H1 (cell line): ENCODE measurements around the gene FBXO30. TPM values are rescaled to one million over a fixed set of nuclear protein-coding genes. Genes with fewer than 3 reads are reported as not detected.

Experiments
- CTCF ChIA-PET: fragments of 300-600 bp; sonication (Branson Sonifier 250); formaldehyde crosslinking; loops from one replicate; lab custom pipeline; 2021; ENCODE audit not compliant: partially characterized antibody; lab: Charles Lee
- POLR2A ChIA-PET: fragments of 300-600 bp; sonication (Branson Sonifier 250); formaldehyde crosslinking; loops from one replicate; lab custom pipeline; 2021; ENCODE audit warnings: inconsistent platforms; ENCODE audit not compliant: partially characterized antibody; lab: Charles Lee
- DNase-seq, 2 experiments: peaks; one replicate each; pipeline versions ENCODE4 v3.0.0 to v3.0.0-alpha.2; 2010 to 2022; ENCODE audit warnings: low spot score in 2 of 2, low read depth in 1 of 2, mixed read lengths in 1 of 2
- FAIRE-seq: peaks from 2 replicates; lab custom pipeline; 2011; peaks lifted over from hg19 to GRCh38; lab: Jason Lieb, UNC
- H2AFZ ChIP-seq: 2 replicates; pipeline ENCODE4 v1.8.1; 2012; ENCODE audit warnings: low read length, inconsistent platforms
- H2AK5ac ChIP-seq: 2 replicates; pipeline ENCODE4 v1.6.1; 2013; ENCODE audit warnings: low read depth, low read length
- H2BK120ac ChIP-seq: replicated peaks from 2 replicates; pipeline ENCODE3; 2013; ENCODE audit warnings: low read depth, low read length, inconsistent platforms
- H2BK12ac ChIP-seq: 2 replicates; pipeline ENCODE4 v1.6.1; 2013; ENCODE audit warnings: low read depth, low read length
- H2BK15ac ChIP-seq: 2 replicates; pipeline ENCODE4 v1.6.1; 2013; ENCODE audit warnings: low read length
- H2BK20ac ChIP-seq: 2 replicates; pipeline ENCODE4 v1.6.1; 2013; ENCODE audit warnings: low read length
- H2BK5ac ChIP-seq: 2 replicates; pipeline ENCODE4 v1.6.1; 2013; ENCODE audit warnings: low read depth, low read length
- H3K14ac ChIP-seq: 2 replicates; pipeline ENCODE4 v1.6.1; 2013; ENCODE audit warnings: inconsistent platforms; ENCODE audit not compliant: insufficient read length
- H3K18ac ChIP-seq: 2 replicates; pipeline ENCODE4 v1.6.1; 2013; ENCODE audit warnings: low read length; ENCODE audit errors: extremely low read depth
- H3K23ac ChIP-seq: 2 replicates; pipeline ENCODE4 v1.6.1; 2013; ENCODE audit warnings: inconsistent platforms; ENCODE audit not compliant: insufficient read length
- H3K23me2 ChIP-seq: 2 replicates; pipeline ENCODE4 v1.6.1; 2013; ENCODE audit warnings: low read depth, low read length
- H3K27ac ChIP-seq: 2 replicates; pipeline ENCODE4 v1.6.1; 2011; ENCODE audit warnings: low read depth, low read length, inconsistent platforms
- H3K27me3 ChIP-seq, 4 experiments: replicated peaks in 1 of 4; 1 replicate in 1 of 4; 2 replicates in 3 of 4; pipeline versions ENCODE4 v1.6.1 to v1.8.1; 2011 to 2013; ENCODE audit warnings: low read length in 3 of 4, mild to moderate bottlenecking in 3 of 4, inconsistent platforms in 2 of 4, mixed read lengths in 2 of 4, moderate library complexity in 1 of 4; ENCODE audit not compliant: control insufficient read depth in 3 of 4, insufficient read depth in 3 of 4; ENCODE audit errors: extremely low read depth in 1 of 4
- H3K36me3 ChIP-seq, 4 experiments: 2 replicates each; pipeline versions ENCODE4 v1.6.1 to v1.8.1; 2011 to 2013; ENCODE audit warnings: mild to moderate bottlenecking in 4 of 4, low read length in 3 of 4, moderate library complexity in 2 of 4, control low read depth in 1 of 4, inconsistent platforms in 1 of 4; ENCODE audit not compliant: insufficient read depth in 4 of 4, control insufficient read depth in 2 of 4
- H3K4ac ChIP-seq: replicated peaks from 2 replicates; pipeline ENCODE3; 2013; ENCODE audit warnings: low read length, low read depth, mixed read lengths, inconsistent platforms; ENCODE audit not compliant: insufficient read length
- H3K4me1 ChIP-seq, 4 experiments: replicated peaks in 1 of 4; 1 replicate in 1 of 4; 2 replicates in 3 of 4; pipeline versions ENCODE4 v1.6.1 to v1.8.1; 2011 to 2013; ENCODE audit warnings: low read length in 3 of 4, inconsistent platforms in 2 of 4, mixed read lengths in 1 of 4; ENCODE audit not compliant: insufficient read depth in 4 of 4, control insufficient read depth in 3 of 4
- H3K4me2 ChIP-seq, 2 experiments: 2 replicates each; pipeline versions ENCODE4 v1.6.1 to v1.8.1; 2011 to 2013; ENCODE audit warnings: low read depth in 2 of 2, low read length in 2 of 2, control low read depth in 1 of 2, inconsistent platforms in 1 of 2, mild to moderate bottlenecking in 1 of 2; ENCODE audit not compliant: insufficient read depth in 1 of 2
- H3K4me3 ChIP-seq, 4 experiments: fragments of 200-600, 300-600 bp in 1 of 4; sonication (generic), shearing (Covaris generic), sonication (Bioruptor Twin) in 1 of 4; 2 replicates each; pipeline versions ENCODE4 v1.5.1 to v1.8.1; 2011 to 2016; ENCODE audit warnings: low read length in 4 of 4, low read depth in 3 of 4, control low read depth in 2 of 4, inconsistent platforms in 2 of 4, mild to moderate bottlenecking in 2 of 4, mixed read lengths in 1 of 4, moderate library complexity in 1 of 4; ENCODE audit not compliant: insufficient read depth in 2 of 4; ENCODE audit errors: extremely low read depth in 1 of 4
- H3K56ac ChIP-seq: replicated peaks from 2 replicates; pipeline ENCODE3; 2013; ENCODE audit warnings: low read depth, mild to moderate bottlenecking, mixed read lengths, low read length, inconsistent platforms; ENCODE audit not compliant: insufficient read length
- H3K79me1 ChIP-seq: 2 replicates; pipeline ENCODE4 v1.6.1; 2013; ENCODE audit warnings: low read depth, low read length, control low read depth
- H3K79me2 ChIP-seq, 2 experiments: 2 replicates each; pipeline versions ENCODE4 v1.6.1 to v1.8.1; 2012 to 2013; ENCODE audit warnings: low read length in 2 of 2, mild to moderate bottlenecking in 2 of 2, inconsistent platforms in 1 of 2; ENCODE audit not compliant: insufficient read depth in 2 of 2, control insufficient read depth in 1 of 2
- H3K9ac ChIP-seq, 4 experiments: replicated peaks in 1 of 4; 1 replicate in 1 of 4; 2 replicates in 3 of 4; pipeline versions ENCODE4 v1.6.1 to v1.8.1; 2011 to 2013; ENCODE audit warnings: low read depth in 3 of 4, low read length in 3 of 4, control low read depth in 2 of 4, mild to moderate bottlenecking in 2 of 4, moderate library complexity in 2 of 4, inconsistent platforms in 1 of 4; ENCODE audit errors: extremely low read depth in 1 of 4
- H3K9me3 ChIP-seq, 2 experiments: 2 replicates each; pipeline versions ENCODE4 v1.6.1 to v1.8.1; 2012 to 2013; ENCODE audit warnings: mild to moderate bottlenecking in 2 of 2, moderate library complexity in 2 of 2, control low read depth in 1 of 2, inconsistent platforms in 1 of 2, low read depth in 1 of 2, low read length in 1 of 2, mixed read lengths in 1 of 2; ENCODE audit not compliant: insufficient read depth in 2 of 2
- H4K20me1 ChIP-seq, 2 experiments: replicated peaks in 1 of 2; 2 replicates each; pipeline versions ENCODE3 to v1.8.1; 2011 to 2013; ENCODE audit warnings: inconsistent platforms in 2 of 2, low read length in 2 of 2, mild to moderate bottlenecking in 1 of 2; ENCODE audit not compliant: insufficient read depth in 2 of 2, control insufficient read depth in 1 of 2
- H4K5ac ChIP-seq: 2 replicates; pipeline ENCODE4 v1.6.1; 2013; ENCODE audit warnings: low read length, low read depth, mixed read lengths, inconsistent platforms; ENCODE audit not compliant: insufficient read length
- H4K8ac ChIP-seq: 2 replicates; pipeline ENCODE4 v1.8.0; 2013; ENCODE audit warnings: mild to moderate bottlenecking, moderate library complexity, low read length, inconsistent platforms; ENCODE audit not compliant: insufficient read depth; ENCODE audit errors: extremely low read depth
- H4K91ac ChIP-seq: replicated peaks from 2 replicates; pipeline ENCODE3; 2013; ENCODE audit warnings: low read length, mixed read lengths, inconsistent platforms; ENCODE audit not compliant: insufficient read length
- CTBP2 ChIP-seq: IDR thresholded peaks from 2 replicates; pipeline ENCODE4 v1.7.0; 2011; ENCODE audit warnings: borderline replicate concordance, mild to moderate bottlenecking, moderate library complexity, mixed read lengths, low read length; ENCODE audit not compliant: insufficient read depth, insufficient read length
- EGR1 ChIP-seq: IDR thresholded peaks from 2 replicates; pipeline ENCODE4 v1.6.1; 2011; ENCODE audit warnings: low read depth, low read length, borderline replicate concordance
- GTF2F1 ChIP-seq: IDR thresholded peaks from 2 replicates; pipeline ENCODE4 v1.6.1; 2012; ENCODE audit warnings: low read depth, low read length, improper control_type of control experiment, borderline replicate concordance
- HDAC6 ChIP-seq: IDR thresholded peaks from one replicate; pipeline ENCODE4 v1.7.1; 2012; ENCODE audit warnings: low read depth, mild to moderate bottlenecking, inconsistent platforms, low read length, moderate library complexity
- JUND ChIP-seq: IDR thresholded peaks from 2 replicates; pipeline ENCODE4 v1.6.1; 2011; ENCODE audit warnings: mild to moderate bottlenecking, improper control_type of control experiment, low read length
- KDM5A ChIP-seq: fragments of 200-600 bp; IDR thresholded peaks from 2 replicates; pipeline ENCODE4 v1.7.1; 2012; ENCODE audit warnings: mild to moderate bottlenecking, low read length, inconsistent platforms, mixed read lengths
- NRF1 ChIP-seq: IDR thresholded peaks from 2 replicates; pipeline ENCODE4 v1.6.1; 2011; ENCODE audit warnings: mild to moderate bottlenecking, low read depth, low read length, improper control_type of control experiment
- RBBP5 ChIP-seq: IDR thresholded peaks from 2 replicates; pipeline ENCODE4 v1.7.1; 2012; ENCODE audit warnings: low read depth, mild to moderate bottlenecking, inconsistent platforms, low read length, moderate library complexity, borderline replicate concordance
- SIX5 ChIP-seq: IDR thresholded peaks from 2 replicates; pipeline ENCODE4 v1.6.1; 2011; ENCODE audit warnings: mild to moderate bottlenecking, low read depth, low read length
- TEAD4 ChIP-seq: IDR thresholded peaks from 2 replicates; pipeline ENCODE4 v1.6.1; 2012; ENCODE audit warnings: low read depth, low read length, inconsistent platforms, mixed read lengths
- USF2 ChIP-seq: IDR thresholded peaks from 2 replicates; pipeline ENCODE4 v1.6.1; 2011; ENCODE audit warnings: low read length, improper control_type of control experiment
- WGBS, 2 experiments: shearing (Covaris generic) in 1 of 2; methylation state at CpG; one replicate each; pipeline versions ENCODE4 v1.1.6 to v1.1.7; 2013 to 2015; ENCODE audit warnings: low lambda C conversion rate in 2 of 2, mixed read lengths in 2 of 2, inconsistent platforms in 1 of 2, low coverage in 1 of 2, missing lambda C conversion rate in 1 of 2; ENCODE audit not compliant: insufficient replicate concordance in 2 of 2, insufficient coverage in 1 of 2, insufficient read length in 1 of 2; ENCODE audit errors: extremely low coverage in 1 of 2, missing lambda C conversion rate in 1 of 2; 5-methylcytosine and 5-hydroxymethylcytosine counted together
- polyA plus RNA-seq, 7 experiments: library from polyadenylated mRNA; depleted of rRNA in 3 of 7; stranded (reverse) in 5 of 7; unstranded in 2 of 7; fragments of >200 nt in 5 of 7; fragments of 200-250 nt in 2 of 7; gene quantifications; 1 replicate in 5 of 7; 2 replicates in 1 of 7; 4 replicates in 1 of 7; pipeline versions ENCODE4 v1.2.1 to v1.2.3, GENCODE V29; 2011 to 2013; ENCODE audit warnings: missing spikeins in 2 of 7, mixed read lengths in 2 of 7
- total RNA-seq: library from RNA; stranded (reverse); fragmentation: NEBNext Ultra II Directional; extraction: Animal tissue kit (Norgen Biotek cat#: 25700); gene quantifications from 2 replicates; pipeline ENCODE4 v1.2.1, GENCODE V29; 2021

FBXO30 gene
- total and polyA plus RNA-seq, 2 of the 8 experiments (the other 6 are each of a cell fraction or from before 2014, with no cell fraction given): 3.9 to 18.3 TPM

- Histone ChIP-seq H3K4me1 (peaks cover 0 to 4% (median 1%) of the 10 kb centered on the region in 4 experiments; a peak in 2 of 7 replicates), H3K9ac (no peak overlapping the region), H3K4me2 (no peak overlapping the region), H3K14ac (no peak overlapping the region), H3K18ac (no peak overlapping the region), H4K91ac (no peak overlapping the region), H3K23me2 (no peaks in the 10 kb centered on the region), H2AK5ac (no peak overlapping the region), H2AFZ (no peak overlapping the region), H3K4me3 (no peak overlapping the region), H3K27ac (no peak overlapping the region), H4K20me1 (no peaks in the 10 kb centered on the region), H2BK12ac (no peak overlapping the region), H3K9me3 (no peaks in the 10 kb centered on the region), H2BK5ac (no peak overlapping the region), H3K36me3 (no peaks in the 10 kb centered on the region), H3K27me3 (no peaks in the 10 kb centered on the region), H4K5ac (no peak overlapping the region), H4K8ac (no peak overlapping the region), H3K23ac (no peak overlapping the region), H3K4ac (no peak overlapping the region), H3K56ac (no peak overlapping the region), H3K79me2 (no peaks in the 10 kb centered on the region), H2BK15ac (no peak overlapping the region), H3K79me1 (no peaks in the 10 kb centered on the region), H2BK120ac (no peak overlapping the region), H2BK20ac (no peak overlapping the region)
- TF ChIP-seq RBBP5 (no peak), CTBP2 (no peak), KDM5A (no peak), TEAD4 (no peak), NRF1 (no peak), HDAC6 (no peak), JUND (no peak), USF2 (no peak), EGR1 (no peak), GTF2F1 (no peak), SIX5 (no peak)
- ChIA-PET POLR2A (no interaction called here), CTCF (no interaction called here)
- FAIRE-seq: no peak
- no peak for DNase-seq
- 86% methylated on average over 2 of the region's 2 CpGs; no CpG with 5 or more reads in 1 of the 2 experiments for whole genome bisulfite sequencing, 2 experiments
These were observed 14.5 kb upstream of the FBXO30 start for GRCh38 chr6:145829102-145829501.
